Suprapubic skin (tissue), 4 donors: ENCODE results near the gene BNC2.

Source experiments
- EP300 ChIP-seq: sonication (generic); formaldehyde crosslinking; IDR thresholded peaks from one replicate; pipeline ENCODE4 v1.6.1; 2017; ENCODE audit warnings: antibody characterized with exemption
- POLR2AphosphoS5 ChIP-seq, 3 donors: sonication (generic); formaldehyde crosslinking; IDR thresholded peaks; one replicate each; pipeline ENCODE4 v1.6.1; 2017; ENCODE audit warnings: antibody characterized with exemption in 3 of 3
- TF ChIP-seq, protein P1 (sequence below), 2 donors: fragments of 200-600 bp in 1 of 2; fragments of 450-650 bp in 1 of 2; sonication (generic) in 1 of 2; IDR thresholded peaks; one replicate each; pipeline ENCODE4 v1.5.1; 2016 to 2019; ENCODE audit warnings: antibody characterized with exemption in 2 of 2, mild to moderate bottlenecking in 1 of 2, moderate library complexity in 1 of 2

GRCh38 chr9:16693616-16694015, 176.9 kb downstream of the BNC2 start:
- no peak for TF ChIP-seq EP300
- TF ChIP-seq, protein P1, sequence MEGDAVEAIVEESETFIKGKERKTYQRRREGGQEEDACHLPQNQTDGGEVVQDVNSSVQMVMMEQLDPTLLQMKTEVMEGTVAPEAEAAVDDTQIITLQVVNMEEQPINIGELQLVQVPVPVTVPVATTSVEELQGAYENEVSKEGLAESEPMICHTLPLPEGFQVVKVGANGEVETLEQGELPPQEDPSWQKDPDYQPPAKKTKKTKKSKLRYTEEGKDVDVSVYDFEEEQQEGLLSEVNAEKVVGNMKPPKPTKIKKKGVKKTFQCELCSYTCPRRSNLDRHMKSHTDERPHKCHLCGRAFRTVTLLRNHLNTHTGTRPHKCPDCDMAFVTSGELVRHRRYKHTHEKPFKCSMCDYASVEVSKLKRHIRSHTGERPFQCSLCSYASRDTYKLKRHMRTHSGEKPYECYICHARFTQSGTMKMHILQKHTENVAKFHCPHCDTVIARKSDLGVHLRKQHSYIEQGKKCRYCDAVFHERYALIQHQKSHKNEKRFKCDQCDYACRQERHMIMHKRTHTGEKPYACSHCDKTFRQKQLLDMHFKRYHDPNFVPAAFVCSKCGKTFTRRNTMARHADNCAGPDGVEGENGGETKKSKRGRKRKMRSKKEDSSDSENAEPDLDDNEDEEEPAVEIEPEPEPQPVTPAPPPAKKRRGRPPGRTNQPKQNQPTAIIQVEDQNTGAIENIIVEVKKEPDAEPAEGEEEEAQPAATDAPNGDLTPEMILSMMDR (IDR thresholded peaks at IDR 0.05) = no peak
- no peak for TF ChIP-seq POLR2AphosphoS5 (IDR thresholded peaks at IDR 0.05)
